ENCODE results near the gene HOXB4.

Gene HOXB4

GRCh38 chr17:48564188-48565021 is 13.7 kb downstream of the HOXB4 start:
- no peaks in the 10 kb centered on the region for H3K36me3 ChIP-seq (ENCODE audit: insufficient read depth)
- H3K4me2 ChIP-seq = no peak overlapping the region
- no peak overlapping the region for H3K27ac ChIP-seq
- no peak overlapping the region for H3K9ac ChIP-seq
- TF ChIP-seq, protein P1, sequence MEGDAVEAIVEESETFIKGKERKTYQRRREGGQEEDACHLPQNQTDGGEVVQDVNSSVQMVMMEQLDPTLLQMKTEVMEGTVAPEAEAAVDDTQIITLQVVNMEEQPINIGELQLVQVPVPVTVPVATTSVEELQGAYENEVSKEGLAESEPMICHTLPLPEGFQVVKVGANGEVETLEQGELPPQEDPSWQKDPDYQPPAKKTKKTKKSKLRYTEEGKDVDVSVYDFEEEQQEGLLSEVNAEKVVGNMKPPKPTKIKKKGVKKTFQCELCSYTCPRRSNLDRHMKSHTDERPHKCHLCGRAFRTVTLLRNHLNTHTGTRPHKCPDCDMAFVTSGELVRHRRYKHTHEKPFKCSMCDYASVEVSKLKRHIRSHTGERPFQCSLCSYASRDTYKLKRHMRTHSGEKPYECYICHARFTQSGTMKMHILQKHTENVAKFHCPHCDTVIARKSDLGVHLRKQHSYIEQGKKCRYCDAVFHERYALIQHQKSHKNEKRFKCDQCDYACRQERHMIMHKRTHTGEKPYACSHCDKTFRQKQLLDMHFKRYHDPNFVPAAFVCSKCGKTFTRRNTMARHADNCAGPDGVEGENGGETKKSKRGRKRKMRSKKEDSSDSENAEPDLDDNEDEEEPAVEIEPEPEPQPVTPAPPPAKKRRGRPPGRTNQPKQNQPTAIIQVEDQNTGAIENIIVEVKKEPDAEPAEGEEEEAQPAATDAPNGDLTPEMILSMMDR (conservative IDR thresholded peaks at IDR 0.05; ENCODE audit: low read depth, low read length) = no peak
- H3K27me3 ChIP-seq (ENCODE audit: insufficient read depth, low read depth) = no peaks in the 10 kb centered on the region
- H4K20me1 ChIP-seq (ENCODE audit: insufficient read depth) = no peaks in the 10 kb centered on the region
- H3K79me2 ChIP-seq (ENCODE audit: insufficient read depth, low read depth) = no peaks in the 10 kb centered on the region
- no peak overlapping the region for H2AFZ ChIP-seq (ENCODE audit: low read depth)
- H3K4me3 ChIP-seq (IDR thresholded peaks at IDR 0.05; ENCODE audit: insufficient read depth, low read depth, low read length) = no peak overlapping the region
- H3K4me1 ChIP-seq (ENCODE audit: low read depth, poor library complexity, severe bottlenecking) = no peaks in the 10 kb centered on the region

- no peaks in the 10 kb centered on the region for H4K20me1 ChIP-seq (ENCODE audit: insufficient read depth)
- no peaks in the 10 kb centered on the region for H3K27me3 ChIP-seq (ENCODE audit: insufficient read depth, low read depth)
- no peak overlapping the region for H3K4me2 ChIP-seq
- no peaks in the 10 kb centered on the region for H3K4me1 ChIP-seq (ENCODE audit: low read depth, poor library complexity, severe bottlenecking)
- no peak overlapping the region for H3K4me3 ChIP-seq (IDR thresholded peaks at IDR 0.05; ENCODE audit: insufficient read depth, low read depth, low read length)
- no peak overlapping the region for H2AFZ ChIP-seq (ENCODE audit: low read depth)
- no peak overlapping the region for H3K9ac ChIP-seq
- TF ChIP-seq, protein P1 (conservative IDR thresholded peaks at IDR 0.05; ENCODE audit: low read depth, low read length) = no peak
- no peaks in the 10 kb centered on the region for H3K79me2 ChIP-seq (ENCODE audit: insufficient read depth, low read depth)
- no peaks in the 10 kb centered on the region for H3K36me3 ChIP-seq (ENCODE audit: insufficient read depth)
- no peak overlapping the region for H3K27ac ChIP-seq
These were observed 14.3 kb downstream of the HOXB4 start for GRCh38 chr17:48563867-48564187.

- Histone ChIP-seq H4K20me1 (ENCODE audit: insufficient read depth) (no peaks in the 10 kb centered on the region), H3K4me2 (no peak overlapping the region), H3K27me3 (ENCODE audit: insufficient read depth, low read depth) (no peaks in the 10 kb centered on the region), H3K79me2 (ENCODE audit: insufficient read depth, low read depth) (no peaks in the 10 kb centered on the region), H3K4me1 (ENCODE audit: low read depth, poor library complexity, severe bottlenecking) (no peaks in the 10 kb centered on the region), H2AFZ (ENCODE audit: low read depth) (no peak overlapping the region), H3K4me3 (IDR thresholded peaks at IDR 0.05; ENCODE audit: insufficient read depth, low read depth, low read length) (no peak overlapping the region), H3K9ac (no peak overlapping the region), H3K36me3 (ENCODE audit: insufficient read depth) (no peaks in the 10 kb centered on the region), H3K27ac (no peak overlapping the region)
- TF ChIP-seq, protein P1 (conservative IDR thresholded peaks at IDR 0.05; ENCODE audit: low read depth, low read length) = no peak
These were observed 14.7 kb downstream of the HOXB4 start for GRCh38 chr17:48563385-48563838.

DNA sequence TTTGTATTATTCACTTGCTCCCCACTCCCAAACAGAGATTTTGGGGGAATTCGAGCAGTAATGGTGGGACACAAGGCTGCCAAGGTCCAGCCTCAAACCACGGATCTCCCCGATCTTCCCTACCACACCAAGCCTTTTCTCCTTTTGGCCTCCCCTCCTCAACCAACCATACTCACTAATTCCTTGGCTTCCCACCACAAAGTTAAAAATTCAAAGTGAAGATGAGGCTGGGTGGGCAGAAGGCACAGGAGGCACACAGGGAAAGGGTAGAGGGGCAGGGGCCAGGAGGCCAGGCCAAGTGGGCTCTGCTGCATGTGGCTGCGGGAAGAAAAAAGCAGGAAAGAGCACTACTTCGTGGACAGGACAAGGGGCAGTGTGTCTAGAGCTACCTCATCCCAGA is 15.2 kb downstream of the HOXB4 start:
- H3K4me1 ChIP-seq (ENCODE audit: low read depth, poor library complexity, severe bottlenecking) = no peaks in the 10 kb centered on the region
- H3K9ac ChIP-seq = no peak overlapping the region
- no peaks in the 10 kb centered on the region for H3K79me2 ChIP-seq (ENCODE audit: insufficient read depth, low read depth)
- TF ChIP-seq, protein P1 (conservative IDR thresholded peaks at IDR 0.05; ENCODE audit: low read depth, low read length) = no peak
- H3K36me3 ChIP-seq (ENCODE audit: insufficient read depth) = no peaks in the 10 kb centered on the region
- H3K4me3 ChIP-seq (IDR thresholded peaks at IDR 0.05; ENCODE audit: insufficient read depth, low read depth, low read length) = no peak overlapping the region
- no peaks in the 10 kb centered on the region for H3K27me3 ChIP-seq (ENCODE audit: insufficient read depth, low read depth)
- H3K4me2 ChIP-seq = no peak overlapping the region
- no peak overlapping the region for H2AFZ ChIP-seq (ENCODE audit: low read depth)
- H3K27ac ChIP-seq = no peak overlapping the region
- H4K20me1 ChIP-seq (ENCODE audit: insufficient read depth) = no peaks in the 10 kb centered on the region

Measured in KMS-11 (cell line).